Fibroblast of skin of scalp (primary cell): Measurements from ENCODE around the gene ODAD4.

Experiments used
- DNase-seq: peaks from one replicate; pipeline ENCODE4 v3.0.0-alpha.2; 2013

Gene ODAD4

GRCh38 chr17:41942626-41943373 is 12.4 kb downstream of the ODAD4 start:
- DNase-seq: no peak

GRCh38 chr17:41943492-41943891 is 13.1 kb downstream of the ODAD4 start:
- no peak for DNase-seq

GRCh38 chr17:41944943-41945342 is 14.5 kb downstream of the ODAD4 start:
- DNase-seq: no peak

- DNase-seq: no peak
Observed at GRCh38 chr17:41948762-41949460, 18.5 kb downstream of the ODAD4 start.

GRCh38 chr17:41956522-41956921 is 26.1 kb downstream of the ODAD4 start:
- DNase-seq: no peak

GRCh38 chr17:41957031-41957868 is 26.8 kb downstream of the ODAD4 start:
- DNase-seq: peak; percentile 13

- DNase-seq: no peak
Observed at GRCh38 chr17:41957869-41958439, 27.5 kb downstream of the ODAD4 start.

GRCh38 chr17:41959030-41959335 is 28.6 kb downstream of the ODAD4 start:
- DNase-seq: no peak

- DNase-seq: peak; percentile 58
Observed at GRCh38 chr17:41959336-41960095, 29.1 kb downstream of the ODAD4 start.

GRCh38 chr17:41962111-41962510 is 31.7 kb downstream of the ODAD4 start:
- no peak for DNase-seq

- peak; percentile 53 for DNase-seq
Observed at GRCh38 chr17:41962768-41963434, 32.5 kb downstream of the ODAD4 start.

- peak; percentile 25 for DNase-seq
Observed at GRCh38 chr17:41965694-41966462, 35.5 kb downstream of the ODAD4 start.

GRCh38 chr17:41966463-41967140 is 36.2 kb downstream of the ODAD4 start, which contains the start of gene CNP:
TSS of gene CNP (plus strand) at chr17:41966795. CDS start at chr17:41966885, 90 bp downstream.
- peak; percentile 93 for DNase-seq

- DNase-seq: peak; percentile 8
Observed at GRCh38 chr17:41967141-41967920, 36.9 kb downstream of the ODAD4 start.

GRCh38 chr17:41967921-41968578 is 37.6 kb downstream of the ODAD4 start:
- DNase-seq: no peak

GRCh38 chr17:41968676-41969075 is 38.3 kb downstream of the ODAD4 start:
- no peak for DNase-seq

- DNase-seq: no peak
Observed at GRCh38 chr17:41970901-41971331, 40.5 kb downstream of the ODAD4 start.

- no peak for DNase-seq
Observed at GRCh38 chr17:41971721-41972523, 41.5 kb downstream of the ODAD4 start.
